ENCODE measurements around the gene NT5C3B. TPM values are rescaled to one million over a fixed set of nuclear protein-coding genes. Genes with fewer than 3 reads are reported as not detected.

NT5C3B gene
- polyA plus RNA-seq, 1 donor from 2014 or later: 272 TPM

DNA sequence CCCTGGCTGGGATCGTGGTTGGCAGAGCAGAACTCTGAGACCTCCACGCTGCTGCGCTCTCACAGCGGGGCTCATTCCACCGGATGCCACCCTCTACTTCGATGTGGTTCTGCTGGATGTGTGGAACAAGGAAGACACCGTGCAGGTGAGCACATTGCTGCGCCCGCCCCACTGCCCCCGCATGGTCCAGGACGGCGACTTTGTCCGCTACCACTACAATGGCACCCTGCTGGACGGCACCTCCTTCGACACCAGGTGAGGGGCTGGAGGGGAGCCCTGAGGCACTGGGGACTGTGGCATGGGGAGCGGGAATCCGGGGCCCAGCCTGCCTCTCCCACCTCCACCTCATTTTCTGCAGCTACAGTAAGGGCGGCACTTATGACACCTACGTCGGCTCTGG is 18.0 kb downstream of the NT5C3B start:
- Histone ChIP-seq H3K4me3 (ENCODE audit: low read length) (no peak overlapping the region), H4K20me1 (ENCODE audit: insufficient read depth) (no peaks in the 10 kb centered on the region), H2AFZ (ENCODE audit: low read depth, low read length) (no peak overlapping the region)

DNA sequence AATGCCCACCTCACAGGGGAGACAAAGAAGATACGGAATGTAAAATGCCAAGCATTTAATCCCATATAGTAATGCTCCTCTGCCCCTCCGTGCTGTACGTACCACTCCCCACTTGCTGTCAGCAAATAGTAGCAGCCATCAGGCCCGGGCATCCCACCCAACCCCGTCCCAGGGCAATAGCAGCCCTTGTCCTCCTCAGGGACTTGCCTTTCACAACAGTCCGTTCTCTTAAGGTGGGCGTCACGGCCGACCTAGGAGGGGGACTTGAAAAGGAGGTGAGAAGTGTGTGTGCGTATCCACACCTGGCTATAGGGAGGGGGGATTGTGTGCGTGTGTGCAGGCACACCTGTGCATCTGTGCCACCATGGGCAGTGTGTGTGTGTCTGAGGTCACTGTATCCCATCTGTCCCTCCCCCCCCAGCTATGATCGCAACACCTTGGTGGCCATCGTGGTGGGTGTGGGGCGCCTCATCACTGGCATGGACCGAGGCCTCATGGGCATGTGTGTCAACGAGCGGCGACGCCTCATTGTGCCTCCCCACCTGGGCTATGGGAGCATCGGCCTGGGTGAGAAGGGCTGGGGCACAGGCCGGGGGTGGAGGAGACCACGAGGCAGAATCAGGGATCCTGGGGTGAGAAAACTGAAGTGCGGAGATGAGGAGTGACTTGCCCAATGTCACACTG is 19.3 kb downstream of the NT5C3B start:
- Histone ChIP-seq H3K27ac (ENCODE audit: low read length) (no peak overlapping the region), H3K4me3 (ENCODE audit: low read length) (no peak overlapping the region), H4K20me1 (ENCODE audit: insufficient read depth) (no peaks in the 10 kb centered on the region), H3F3A (ENCODE audit: insufficient read depth, low read length, poor library complexity, severe bottlenecking) (no peaks in the 10 kb centered on the region), H3K79me2 (replicated peaks; ENCODE audit: insufficient read depth, low read length) (peaks cover 3% of the 10 kb centered on the region), H3K9me3 (ENCODE audit: low read length) (no peaks in the 10 kb centered on the region), H3K9ac (ENCODE audit: low read length) (no peak overlapping the region), H3K27me3 (ENCODE audit: insufficient read depth, low read depth, low read length) (no peaks in the 10 kb centered on the region), H2AFZ (ENCODE audit: low read depth, low read length) (no peak overlapping the region), H3K9me2 (ENCODE audit: insufficient read depth, low read length) (no peaks in the 10 kb centered on the region), H3K4me2 (ENCODE audit: low read length) (no peak overlapping the region), H3K36me3 (ENCODE audit: insufficient read depth, low read length) (no peaks in the 10 kb centered on the region)
- TF ChIP-seq RAD21 (conservative IDR thresholded peaks at IDR 0.05) (no peak), SMC3 (conservative IDR thresholded peaks at IDR 0.05; ENCODE audit: poor library complexity) (no peak), TAF1 (IDR thresholded peaks at IDR 0.05; ENCODE audit: low read depth) (no peak), MXI1 (conservative IDR thresholded peaks at IDR 0.05; ENCODE audit: poor library complexity, severe bottlenecking) (no peak), POLR2AphosphoS5 (IDR thresholded peaks at IDR 0.05) (no peak), EZH2 (IDR thresholded peaks at IDR 0.05; ENCODE audit: borderline replicate concordance, insufficient read depth, low read length, poor library complexity, severe bottlenecking) (no peak), EP300 (conservative IDR thresholded peaks at IDR 0.05; ENCODE audit: poor library complexity, severe bottlenecking) (no peak)
- TF ChIP-seq, protein P1, sequence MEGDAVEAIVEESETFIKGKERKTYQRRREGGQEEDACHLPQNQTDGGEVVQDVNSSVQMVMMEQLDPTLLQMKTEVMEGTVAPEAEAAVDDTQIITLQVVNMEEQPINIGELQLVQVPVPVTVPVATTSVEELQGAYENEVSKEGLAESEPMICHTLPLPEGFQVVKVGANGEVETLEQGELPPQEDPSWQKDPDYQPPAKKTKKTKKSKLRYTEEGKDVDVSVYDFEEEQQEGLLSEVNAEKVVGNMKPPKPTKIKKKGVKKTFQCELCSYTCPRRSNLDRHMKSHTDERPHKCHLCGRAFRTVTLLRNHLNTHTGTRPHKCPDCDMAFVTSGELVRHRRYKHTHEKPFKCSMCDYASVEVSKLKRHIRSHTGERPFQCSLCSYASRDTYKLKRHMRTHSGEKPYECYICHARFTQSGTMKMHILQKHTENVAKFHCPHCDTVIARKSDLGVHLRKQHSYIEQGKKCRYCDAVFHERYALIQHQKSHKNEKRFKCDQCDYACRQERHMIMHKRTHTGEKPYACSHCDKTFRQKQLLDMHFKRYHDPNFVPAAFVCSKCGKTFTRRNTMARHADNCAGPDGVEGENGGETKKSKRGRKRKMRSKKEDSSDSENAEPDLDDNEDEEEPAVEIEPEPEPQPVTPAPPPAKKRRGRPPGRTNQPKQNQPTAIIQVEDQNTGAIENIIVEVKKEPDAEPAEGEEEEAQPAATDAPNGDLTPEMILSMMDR (IDR thresholded peaks at IDR 0.05; ENCODE audit: poor library complexity, severe bottlenecking): no peak
- TF ChIP-seq, protein P2, sequence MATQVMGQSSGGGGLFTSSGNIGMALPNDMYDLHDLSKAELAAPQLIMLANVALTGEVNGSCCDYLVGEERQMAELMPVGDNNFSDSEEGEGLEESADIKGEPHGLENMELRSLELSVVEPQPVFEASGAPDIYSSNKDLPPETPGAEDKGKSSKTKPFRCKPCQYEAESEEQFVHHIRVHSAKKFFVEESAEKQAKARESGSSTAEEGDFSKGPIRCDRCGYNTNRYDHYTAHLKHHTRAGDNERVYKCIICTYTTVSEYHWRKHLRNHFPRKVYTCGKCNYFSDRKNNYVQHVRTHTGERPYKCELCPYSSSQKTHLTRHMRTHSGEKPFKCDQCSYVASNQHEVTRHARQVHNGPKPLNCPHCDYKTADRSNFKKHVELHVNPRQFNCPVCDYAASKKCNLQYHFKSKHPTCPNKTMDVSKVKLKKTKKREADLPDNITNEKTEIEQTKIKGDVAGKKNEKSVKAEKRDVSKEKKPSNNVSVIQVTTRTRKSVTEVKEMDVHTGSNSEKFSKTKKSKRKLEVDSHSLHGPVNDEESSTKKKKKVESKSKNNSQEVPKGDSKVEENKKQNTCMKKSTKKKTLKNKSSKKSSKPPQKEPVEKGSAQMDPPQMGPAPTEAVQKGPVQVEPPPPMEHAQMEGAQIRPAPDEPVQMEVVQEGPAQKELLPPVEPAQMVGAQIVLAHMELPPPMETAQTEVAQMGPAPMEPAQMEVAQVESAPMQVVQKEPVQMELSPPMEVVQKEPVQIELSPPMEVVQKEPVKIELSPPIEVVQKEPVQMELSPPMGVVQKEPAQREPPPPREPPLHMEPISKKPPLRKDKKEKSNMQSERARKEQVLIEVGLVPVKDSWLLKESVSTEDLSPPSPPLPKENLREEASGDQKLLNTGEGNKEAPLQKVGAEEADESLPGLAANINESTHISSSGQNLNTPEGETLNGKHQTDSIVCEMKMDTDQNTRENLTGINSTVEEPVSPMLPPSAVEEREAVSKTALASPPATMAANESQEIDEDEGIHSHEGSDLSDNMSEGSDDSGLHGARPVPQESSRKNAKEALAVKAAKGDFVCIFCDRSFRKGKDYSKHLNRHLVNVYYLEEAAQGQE (IDR thresholded peaks at IDR 0.05; ENCODE audit: borderline replicate concordance): no peak

More for the DNA sequence above, 18.0 kb downstream of the NT5C3B start:
- H3K36me3 ChIP-seq (ENCODE audit: insufficient read depth, low read length): no peaks in the 10 kb centered on the region
- TF ChIP-seq, protein P2 (IDR thresholded peaks at IDR 0.05; ENCODE audit: borderline replicate concordance): no peak
- TF ChIP-seq RAD21 (conservative IDR thresholded peaks at IDR 0.05): no peak
- TF ChIP-seq, protein P1 (IDR thresholded peaks at IDR 0.05; ENCODE audit: poor library complexity, severe bottlenecking): no peak
- TF ChIP-seq POLR2AphosphoS5 (IDR thresholded peaks at IDR 0.05): no peak
- TF ChIP-seq EZH2 (IDR thresholded peaks at IDR 0.05; ENCODE audit: borderline replicate concordance, insufficient read depth, low read length, poor library complexity, severe bottlenecking): no peak
- no peaks in the 10 kb centered on the region for H3F3A ChIP-seq (ENCODE audit: insufficient read depth, low read length, poor library complexity, severe bottlenecking)
- H3K9me3 ChIP-seq (ENCODE audit: low read length): no peaks in the 10 kb centered on the region
- H3K9ac ChIP-seq (ENCODE audit: low read length): no peak overlapping the region
- peaks cover 3% of the 10 kb centered on the region for H3K79me2 ChIP-seq (replicated peaks; ENCODE audit: insufficient read depth, low read length)
- no peak overlapping the region for H3K4me2 ChIP-seq (ENCODE audit: low read length)
- no peaks in the 10 kb centered on the region for H3K9me2 ChIP-seq (ENCODE audit: insufficient read depth, low read length)
- no peak overlapping the region for H3K27ac ChIP-seq (ENCODE audit: low read length)
- H3K27me3 ChIP-seq (ENCODE audit: insufficient read depth, low read depth, low read length): no peaks in the 10 kb centered on the region

All from neural cell (in vitro differentiated cells).